ENCODE results near the gene EFCAB11. TPM values are rescaled to one million over a fixed set of nuclear protein-coding genes. Genes with fewer than 3 reads are reported as not detected.

Gene EFCAB11
- total and polyA plus RNA-seq, 9 donors: 1.9 to 14.8 (median 5.2) TPM

- Histone ChIP-seq H3K27me3 (no peaks in the 10 kb centered on the region), H3K9me3 (no peaks in the 10 kb centered on the region), H3K4me3 (peak overlapping the region; percentile 70), H3K36me3 (no peaks in the 10 kb centered on the region), H3K27ac (peak overlapping the region in 1 of 2 donors; percentile 80), H3K4me1 (ENCODE audit: insufficient read depth) (peaks cover 4% of the 10 kb centered on the region)
- WGBS, 3 donors: 0 to 1% (median 0%) methylated on average over 20 of the region's 20 CpGs
- intact Hi-C loops (cut with DNase I): no loop called here
- DNase-seq: no peak
- no peak for TF ChIP-seq POLR2A (IDR thresholded peaks at IDR 0.05)
- no peak for TF ChIP-seq CTCF (IDR thresholded peaks at IDR 0.05)
- TF ChIP-seq EP300 (IDR thresholded peaks at IDR 0.05): no peak
Observed at GRCh38 chr14:89955022-89955744, 653 bp upstream of the EFCAB11 start.

- Histone ChIP-seq H3K27me3 (no peaks in the 10 kb centered on the region), H3K27ac (no peak overlapping the region), H3K36me3 (no peaks in the 10 kb centered on the region), H3K4me1 (ENCODE audit: insufficient read depth) (peaks cover 4% of the 10 kb centered on the region), H3K9me3 (no peaks in the 10 kb centered on the region), H3K4me3 (no peak overlapping the region)
- TF ChIP-seq CTCF (IDR thresholded peaks at IDR 0.05): no peak
- TF ChIP-seq EP300 (IDR thresholded peaks at IDR 0.05): no peak
- no peak for TF ChIP-seq POLR2A (IDR thresholded peaks at IDR 0.05)
- DNase-seq: no peak
- intact Hi-C loops (cut with DNase I): no loop called here
- 42 to 63% (median 43%) methylated on average over 1 of the region's 1 CpG for WGBS, 3 donors
Observed at GRCh38 chr14:89953602-89954001, 928 bp downstream of the EFCAB11 start.

GRCh38 chr14:89952576-89952975 lies 2.0 kb downstream of the EFCAB11 start:
- intact Hi-C loops (cut with DNase I): no loop called here
- Histone ChIP-seq H3K27ac (no peak overlapping the region), H3K27me3 (no peaks in the 10 kb centered on the region), H3K4me1 (ENCODE audit: insufficient read depth) (peaks cover 4% of the 10 kb centered on the region), H3K4me3 (no peak overlapping the region), H3K36me3 (no peaks in the 10 kb centered on the region), H3K9me3 (no peaks in the 10 kb centered on the region)
- 89 to 94% (median 90%) methylated on average over 2 of the region's 2 CpGs for WGBS, 3 donors
- DNase-seq: no peak
- TF ChIP-seq EP300 (IDR thresholded peaks at IDR 0.05): no peak
- TF ChIP-seq CTCF (IDR thresholded peaks at IDR 0.05): no peak
- TF ChIP-seq POLR2A (IDR thresholded peaks at IDR 0.05): no peak

GRCh38 chr14:89947344-89947743 lies 7.2 kb downstream of the EFCAB11 start:
- intact Hi-C loops (cut with DNase I): loop anchor here in 1 of 4 donors (10.0 kb wide), 1 partner anchor 1327 kb away; no protein-coding TSS in a partner anchor
- H3K9me3 ChIP-seq: no peaks in the 10 kb centered on the region

More at GRCh38 chr14:89947344-89947743, 7.2 kb downstream of the EFCAB11 start:
- Histone ChIP-seq H3K27ac (no peak overlapping the region), H3K27me3 (no peaks in the 10 kb centered on the region), H3K4me1 (ENCODE audit: insufficient read depth) (no peaks in the 10 kb centered on the region), H3K36me3 (no peaks in the 10 kb centered on the region), H3K4me3 (no peak overlapping the region)
- DNase-seq: no peak
- TF ChIP-seq CTCF (IDR thresholded peaks at IDR 0.05) (no peak), EP300 (IDR thresholded peaks at IDR 0.05) (no peak), POLR2A (IDR thresholded peaks at IDR 0.05) (no peak)

Data from ovary (tissue), 9 donors.